Measurements from ENCODE around the gene FAM20A.

DNA sequence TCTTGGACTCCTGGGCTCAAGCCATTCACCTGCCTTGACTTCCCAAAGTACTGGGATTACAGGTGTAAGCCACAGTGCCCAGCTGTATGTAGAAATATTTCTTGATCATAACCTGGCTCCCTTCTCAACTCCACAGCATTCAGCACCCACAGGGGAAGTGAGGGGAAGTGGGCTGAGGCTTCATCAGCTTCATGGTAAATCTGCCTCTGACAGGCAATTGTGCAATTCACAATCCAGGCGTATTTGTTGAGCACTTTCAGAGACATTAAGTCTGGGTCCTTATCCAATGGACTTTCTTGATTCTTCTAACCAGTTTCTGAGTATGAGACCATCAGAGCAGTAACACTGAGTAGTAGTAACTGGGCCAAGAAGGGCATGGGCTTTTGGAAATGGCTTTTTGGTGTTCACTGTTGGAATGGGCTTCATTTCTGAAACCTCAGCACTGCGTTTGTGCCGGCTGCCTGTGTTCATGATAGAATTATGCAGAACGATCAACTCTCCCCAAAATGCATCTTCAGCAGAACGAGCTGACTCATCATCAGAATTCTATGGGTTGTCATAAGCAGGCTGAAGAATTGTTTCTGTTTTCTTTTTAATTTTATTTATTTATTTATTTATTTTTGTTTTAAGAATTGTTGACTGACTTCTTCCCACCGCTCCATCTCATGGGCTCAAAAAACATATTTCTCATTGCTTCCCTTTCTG, 28.9 kb downstream of the FAM20A start:
- TF ChIP-seq POLR2AphosphoS5 (IDR thresholded peaks at IDR 0.05; ENCODE audit: low read depth, low read length) = no peak
- TF ChIP-seq, protein P1, sequence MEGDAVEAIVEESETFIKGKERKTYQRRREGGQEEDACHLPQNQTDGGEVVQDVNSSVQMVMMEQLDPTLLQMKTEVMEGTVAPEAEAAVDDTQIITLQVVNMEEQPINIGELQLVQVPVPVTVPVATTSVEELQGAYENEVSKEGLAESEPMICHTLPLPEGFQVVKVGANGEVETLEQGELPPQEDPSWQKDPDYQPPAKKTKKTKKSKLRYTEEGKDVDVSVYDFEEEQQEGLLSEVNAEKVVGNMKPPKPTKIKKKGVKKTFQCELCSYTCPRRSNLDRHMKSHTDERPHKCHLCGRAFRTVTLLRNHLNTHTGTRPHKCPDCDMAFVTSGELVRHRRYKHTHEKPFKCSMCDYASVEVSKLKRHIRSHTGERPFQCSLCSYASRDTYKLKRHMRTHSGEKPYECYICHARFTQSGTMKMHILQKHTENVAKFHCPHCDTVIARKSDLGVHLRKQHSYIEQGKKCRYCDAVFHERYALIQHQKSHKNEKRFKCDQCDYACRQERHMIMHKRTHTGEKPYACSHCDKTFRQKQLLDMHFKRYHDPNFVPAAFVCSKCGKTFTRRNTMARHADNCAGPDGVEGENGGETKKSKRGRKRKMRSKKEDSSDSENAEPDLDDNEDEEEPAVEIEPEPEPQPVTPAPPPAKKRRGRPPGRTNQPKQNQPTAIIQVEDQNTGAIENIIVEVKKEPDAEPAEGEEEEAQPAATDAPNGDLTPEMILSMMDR (IDR thresholded peaks at IDR 0.05 in 2 of 3, conservative IDR thresholded peaks at IDR 0.05 in 1 of 3; ENCODE audit: borderline replicate concordance in 1 of 3, insufficient read depth in 1 of 3, low read depth in 2 of 3, low read length in 2 of 3) = no peak
- no peak for TF ChIP-seq JUND (IDR thresholded peaks at IDR 0.05)
- TF ChIP-seq, protein P2, sequence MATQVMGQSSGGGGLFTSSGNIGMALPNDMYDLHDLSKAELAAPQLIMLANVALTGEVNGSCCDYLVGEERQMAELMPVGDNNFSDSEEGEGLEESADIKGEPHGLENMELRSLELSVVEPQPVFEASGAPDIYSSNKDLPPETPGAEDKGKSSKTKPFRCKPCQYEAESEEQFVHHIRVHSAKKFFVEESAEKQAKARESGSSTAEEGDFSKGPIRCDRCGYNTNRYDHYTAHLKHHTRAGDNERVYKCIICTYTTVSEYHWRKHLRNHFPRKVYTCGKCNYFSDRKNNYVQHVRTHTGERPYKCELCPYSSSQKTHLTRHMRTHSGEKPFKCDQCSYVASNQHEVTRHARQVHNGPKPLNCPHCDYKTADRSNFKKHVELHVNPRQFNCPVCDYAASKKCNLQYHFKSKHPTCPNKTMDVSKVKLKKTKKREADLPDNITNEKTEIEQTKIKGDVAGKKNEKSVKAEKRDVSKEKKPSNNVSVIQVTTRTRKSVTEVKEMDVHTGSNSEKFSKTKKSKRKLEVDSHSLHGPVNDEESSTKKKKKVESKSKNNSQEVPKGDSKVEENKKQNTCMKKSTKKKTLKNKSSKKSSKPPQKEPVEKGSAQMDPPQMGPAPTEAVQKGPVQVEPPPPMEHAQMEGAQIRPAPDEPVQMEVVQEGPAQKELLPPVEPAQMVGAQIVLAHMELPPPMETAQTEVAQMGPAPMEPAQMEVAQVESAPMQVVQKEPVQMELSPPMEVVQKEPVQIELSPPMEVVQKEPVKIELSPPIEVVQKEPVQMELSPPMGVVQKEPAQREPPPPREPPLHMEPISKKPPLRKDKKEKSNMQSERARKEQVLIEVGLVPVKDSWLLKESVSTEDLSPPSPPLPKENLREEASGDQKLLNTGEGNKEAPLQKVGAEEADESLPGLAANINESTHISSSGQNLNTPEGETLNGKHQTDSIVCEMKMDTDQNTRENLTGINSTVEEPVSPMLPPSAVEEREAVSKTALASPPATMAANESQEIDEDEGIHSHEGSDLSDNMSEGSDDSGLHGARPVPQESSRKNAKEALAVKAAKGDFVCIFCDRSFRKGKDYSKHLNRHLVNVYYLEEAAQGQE (IDR thresholded peaks at IDR 0.05; ENCODE audit: low read depth) = no peak
- TF ChIP-seq, protein P3, sequence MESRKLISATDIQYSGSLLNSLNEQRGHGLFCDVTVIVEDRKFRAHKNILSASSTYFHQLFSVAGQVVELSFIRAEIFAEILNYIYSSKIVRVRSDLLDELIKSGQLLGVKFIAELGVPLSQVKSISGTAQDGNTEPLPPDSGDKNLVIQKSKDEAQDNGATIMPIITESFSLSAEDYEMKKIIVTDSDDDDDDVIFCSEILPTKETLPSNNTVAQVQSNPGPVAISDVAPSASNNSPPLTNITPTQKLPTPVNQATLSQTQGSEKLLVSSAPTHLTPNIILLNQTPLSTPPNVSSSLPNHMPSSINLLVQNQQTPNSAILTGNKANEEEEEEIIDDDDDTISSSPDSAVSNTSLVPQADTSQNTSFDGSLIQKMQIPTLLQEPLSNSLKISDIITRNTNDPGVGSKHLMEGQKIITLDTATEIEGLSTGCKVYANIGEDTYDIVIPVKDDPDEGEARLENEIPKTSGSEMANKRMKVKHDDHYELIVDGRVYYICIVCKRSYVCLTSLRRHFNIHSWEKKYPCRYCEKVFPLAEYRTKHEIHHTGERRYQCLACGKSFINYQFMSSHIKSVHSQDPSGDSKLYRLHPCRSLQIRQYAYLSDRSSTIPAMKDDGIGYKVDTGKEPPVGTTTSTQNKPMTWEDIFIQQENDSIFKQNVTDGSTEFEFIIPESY (IDR thresholded peaks at IDR 0.05; ENCODE audit: extremely low read depth, insufficient replicate concordance, low read length) = no peak
- no peak for TF ChIP-seq SP1 (IDR thresholded peaks at IDR 0.05; ENCODE audit: low read depth)

Measured in HCT116 (cell line).